Esophagus muscularis mucosa (tissue), 4 donors: ENCODE measurements around the gene DOCK4.

Experiments used
- EP300 ChIP-seq: sonication (generic); formaldehyde crosslinking; IDR thresholded peaks from one replicate; pipeline ENCODE4 v1.6.1; 2017; ENCODE audit warnings: antibody characterized with exemption
- POLR2AphosphoS5 ChIP-seq, 2 donors: sonication (generic); formaldehyde crosslinking; IDR thresholded peaks; one replicate each; pipeline ENCODE4 v1.6.1; 2017; ENCODE audit warnings: antibody characterized with exemption in 2 of 2
- TF ChIP-seq, protein P1 (sequence below), 3 experiments: fragments of 200-600 bp in 2 of 3; fragments of 450-650 bp in 1 of 3; sonication (generic) in 2 of 3; IDR thresholded peaks; one replicate each; pipeline ENCODE4 v1.5.1; 2017 to 2019; ENCODE audit warnings: antibody characterized with exemption in 3 of 3, mild to moderate bottlenecking in 2 of 3, moderate library complexity in 1 of 3

DNA sequence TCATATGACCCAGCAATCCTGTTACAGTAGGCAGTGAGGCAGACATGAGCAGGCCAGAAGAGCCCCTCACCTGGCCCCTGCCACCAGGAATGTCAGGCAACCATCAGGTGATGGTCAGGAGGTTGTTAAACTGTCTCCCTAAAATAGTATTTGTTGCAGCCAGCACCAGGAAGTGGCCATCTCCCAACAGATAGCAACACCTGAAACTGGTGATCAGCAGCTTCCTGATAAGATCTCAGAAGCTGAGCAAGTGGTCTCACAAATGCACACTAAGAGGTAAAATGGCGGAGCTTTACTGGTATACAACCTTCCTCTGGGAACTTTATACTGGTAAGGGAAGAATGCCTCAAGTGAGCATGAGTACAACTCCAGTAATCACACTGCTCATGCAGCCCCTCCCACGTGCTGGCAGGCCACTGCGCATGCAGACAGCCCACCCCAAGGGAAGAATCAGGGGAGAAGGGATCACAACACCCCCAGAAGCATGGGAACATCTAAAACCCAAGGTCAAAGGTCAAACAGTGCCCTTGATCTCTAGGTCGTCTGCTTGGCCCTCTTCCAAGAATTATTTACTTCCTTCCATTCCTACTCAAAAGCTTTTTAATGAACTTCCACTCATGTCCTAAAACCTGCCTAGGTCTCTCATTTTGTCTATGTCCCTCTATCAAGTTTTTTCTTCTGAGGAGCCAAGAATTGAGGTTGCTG, 133.5 kb downstream of the DOCK4 start:
- TF ChIP-seq, protein P1, sequence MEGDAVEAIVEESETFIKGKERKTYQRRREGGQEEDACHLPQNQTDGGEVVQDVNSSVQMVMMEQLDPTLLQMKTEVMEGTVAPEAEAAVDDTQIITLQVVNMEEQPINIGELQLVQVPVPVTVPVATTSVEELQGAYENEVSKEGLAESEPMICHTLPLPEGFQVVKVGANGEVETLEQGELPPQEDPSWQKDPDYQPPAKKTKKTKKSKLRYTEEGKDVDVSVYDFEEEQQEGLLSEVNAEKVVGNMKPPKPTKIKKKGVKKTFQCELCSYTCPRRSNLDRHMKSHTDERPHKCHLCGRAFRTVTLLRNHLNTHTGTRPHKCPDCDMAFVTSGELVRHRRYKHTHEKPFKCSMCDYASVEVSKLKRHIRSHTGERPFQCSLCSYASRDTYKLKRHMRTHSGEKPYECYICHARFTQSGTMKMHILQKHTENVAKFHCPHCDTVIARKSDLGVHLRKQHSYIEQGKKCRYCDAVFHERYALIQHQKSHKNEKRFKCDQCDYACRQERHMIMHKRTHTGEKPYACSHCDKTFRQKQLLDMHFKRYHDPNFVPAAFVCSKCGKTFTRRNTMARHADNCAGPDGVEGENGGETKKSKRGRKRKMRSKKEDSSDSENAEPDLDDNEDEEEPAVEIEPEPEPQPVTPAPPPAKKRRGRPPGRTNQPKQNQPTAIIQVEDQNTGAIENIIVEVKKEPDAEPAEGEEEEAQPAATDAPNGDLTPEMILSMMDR (IDR thresholded peaks at IDR 0.05): no peak
- TF ChIP-seq POLR2AphosphoS5 (IDR thresholded peaks at IDR 0.05) (no peak), EP300 (no peak)
